ENCODE results near the gene SLAMF6.

The SLAMF6 gene

GRCh38 chr1:160544647-160545046 lies 21.6 kb upstream of the SLAMF6 start:
- POLR2A ChIA-PET = no interaction called here
- CTCF ChIA-PET = interaction anchor here (1.1 to 1.7 kb wide), 4 partner anchors 10 to 65 kb away, joined by 3 to 5 read pairs (median 3); partner anchors contain the start of gene CD84
- TF ChIP-seq CTCF (IDR thresholded peaks at IDR 0.05; ENCODE audit: insufficient read depth, low read length, missing control alignments) = peak; percentile 28
- no peak for DNase-seq (ENCODE audit: low read depth, low spot score)
- H3K4me3 ChIP-seq (ENCODE audit: low read depth, low read length) = no peak overlapping the region

GRCh38 chr1:160542303-160542945 lies 19.4 kb upstream of the SLAMF6 start:
- TF ChIP-seq CTCF (IDR thresholded peaks at IDR 0.05; ENCODE audit: insufficient read depth, low read length, missing control alignments) = no peak
- DNase-seq (ENCODE audit: low read depth, low spot score) = no peak
- ChIA-PET POLR2A (no interaction called here), CTCF (interaction anchor here (1.0 kb wide), 1 partner anchor 65 kb away, joined by 4 read pairs; no protein-coding TSS in a partner anchor)
- H3K4me3 ChIP-seq (ENCODE audit: low read depth, low read length) = no peak overlapping the region

GRCh38 chr1:160541622-160542302 lies 18.7 kb upstream of the SLAMF6 start:
- CTCF ChIA-PET = no interaction called here
- no peak for DNase-seq (ENCODE audit: low read depth, low spot score)

DNA sequence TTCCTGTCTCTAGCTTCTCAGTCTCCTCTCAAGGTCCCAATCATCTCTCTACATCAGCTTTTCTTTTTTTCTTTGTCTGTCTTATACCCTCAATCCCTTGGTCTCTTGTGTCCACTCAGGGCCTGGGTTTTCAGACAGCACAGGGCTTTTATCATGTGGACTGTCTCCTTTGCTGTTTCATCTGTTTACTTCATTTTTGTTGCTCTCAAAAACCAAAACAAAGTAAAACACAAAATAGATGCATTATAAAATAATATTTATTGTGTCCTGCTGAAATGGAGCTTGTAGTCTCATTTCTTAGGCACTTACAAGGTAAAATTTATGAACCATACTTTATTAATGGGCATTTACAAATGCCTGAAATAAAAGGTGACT lies 17.8 kb upstream of the SLAMF6 start:
- DNase-seq (ENCODE audit: low read depth, low spot score) = no peak
- H3K4me3 ChIP-seq (ENCODE audit: low read depth, low read length) = no peak overlapping the region
- ChIA-PET POLR2A (no interaction called here), CTCF (no interaction called here)
- no peak for TF ChIP-seq CTCF (IDR thresholded peaks at IDR 0.05; ENCODE audit: insufficient read depth, low read length, missing control alignments)

More at GRCh38 chr1:160541622-160542302, 18.7 kb upstream of the SLAMF6 start:
- TF ChIP-seq CTCF (IDR thresholded peaks at IDR 0.05; ENCODE audit: insufficient read depth, low read length, missing control alignments) = no peak
- POLR2A ChIA-PET = no interaction called here
- H3K4me3 ChIP-seq (ENCODE audit: low read depth, low read length) = no peak overlapping the region

GRCh38 chr1:160539990-160540858 lies 17.2 kb upstream of the SLAMF6 start:
- H3K4me3 ChIP-seq (ENCODE audit: low read depth, low read length) = no peak overlapping the region
- CTCF ChIA-PET = no interaction called here
- no peak for DNase-seq (ENCODE audit: low read depth, low spot score)
- no peak for TF ChIP-seq CTCF (IDR thresholded peaks at IDR 0.05; ENCODE audit: insufficient read depth, low read length, missing control alignments)
- POLR2A ChIA-PET = no interaction called here

DNA sequence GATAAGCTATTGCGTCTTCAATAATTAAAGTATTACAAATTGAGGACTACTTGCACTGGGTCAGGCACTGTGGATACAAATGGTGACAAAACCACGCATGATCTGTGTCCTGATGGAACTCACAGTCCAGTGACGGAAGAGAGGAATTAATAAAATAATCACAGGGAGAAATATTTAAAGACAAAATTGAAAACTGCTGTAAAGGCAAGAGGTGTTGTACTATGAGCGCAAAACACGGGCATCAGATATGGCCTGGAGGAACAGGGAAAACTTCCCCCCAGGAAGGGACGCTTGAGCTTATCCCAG lies 16.6 kb upstream of the SLAMF6 start:
- no peak for DNase-seq (ENCODE audit: low read depth, low spot score)
- no peak for TF ChIP-seq CTCF (IDR thresholded peaks at IDR 0.05; ENCODE audit: insufficient read depth, low read length, missing control alignments)
- POLR2A ChIA-PET = no interaction called here
- CTCF ChIA-PET = no interaction called here
- H3K4me3 ChIP-seq (ENCODE audit: low read depth, low read length) = no peak overlapping the region
